Stimulated activated CD8-positive, alpha-beta memory T cell treated with anti-CD3 and anti-CD28 coated beads, Interleukin-4, amount 100 ng/mL, for 1 hour (primary cell): Measurements from ENCODE around the gene TMEM184C.

Experiments
- DNase-seq, 2 donors: peaks; one replicate each; pipeline ENCODE4 v3.0.0-alpha.2; 2020; ENCODE audit warnings: low read depth in 2 of 2, low spot score in 1 of 2

TMEM184C gene

GRCh38 chr4:147599206-147599605, 18.0 kb upstream of the TMEM184C start:
- no peak for DNase-seq

GRCh38 chr4:147599769-147600168, 17.4 kb upstream of the TMEM184C start:
- no peak for DNase-seq

GRCh38 chr4:147605499-147605898, 11.7 kb upstream of the TMEM184C start:
- DNase-seq, result no peak

GRCh38 chr4:147607471-147607870, 9.7 kb upstream of the TMEM184C start:
- DNase-seq, result no peak

- DNase-seq, result no peak
Observed at GRCh38 chr4:147610686-147611085, 6.5 kb upstream of the TMEM184C start.

GRCh38 chr4:147616849-147617172, 386 bp upstream of the TMEM184C start:
- no peak for DNase-seq

GRCh38 chr4:147617841-147618691, 869 bp downstream of the TMEM184C start:
- DNase-seq, result no peak

GRCh38 chr4:147620315-147620714, 3.1 kb downstream of the TMEM184C start:
- no peak for DNase-seq

GRCh38 chr4:147625733-147626132, 8.5 kb downstream of the TMEM184C start:
- DNase-seq, result no peak

- DNase-seq, result no peak
Observed at GRCh38 chr4:147626903-147627302, 9.7 kb downstream of the TMEM184C start.

- DNase-seq, result no peak
Observed at GRCh38 chr4:147628415-147628814, 11.2 kb downstream of the TMEM184C start.

- DNase-seq, result no peak
Observed at GRCh38 chr4:147629783-147630730, 12.9 kb downstream of the TMEM184C start.

GRCh38 chr4:147633113-147633512, 15.9 kb downstream of the TMEM184C start:
- no peak for DNase-seq

GRCh38 chr4:147633643-147634042, 16.4 kb downstream of the TMEM184C start:
- DNase-seq, result no peak

GRCh38 chr4:147635348-147635747, 18.2 kb downstream of the TMEM184C start:
- no peak for DNase-seq

GRCh38 chr4:147638365-147638764, 21.2 kb downstream of the TMEM184C start:
- no peak for DNase-seq

GRCh38 chr4:147638942-147639341, 21.7 kb downstream of the TMEM184C start:
- DNase-seq, result no peak

- no peak for DNase-seq
Observed at GRCh38 chr4:147639388-147639787, 22.2 kb downstream of the TMEM184C start.

- DNase-seq, result no peak
Observed at GRCh38 chr4:147640331-147640730, 23.1 kb downstream of the TMEM184C start.

- DNase-seq, result no peak
Observed at GRCh38 chr4:147643616-147644015, 26.4 kb downstream of the TMEM184C start.

GRCh38 chr4:147644471-147644870, 27.3 kb downstream of the TMEM184C start:
- DNase-seq, result no peak

- DNase-seq, result no peak
Observed at GRCh38 chr4:147645099-147645498, 27.9 kb downstream of the TMEM184C start.
